Activated B cell treated with CpG ODN at 0.5 μM for 24 hours (primary cell): ENCODE results near the gene ADGRG2. TPM values are rescaled to one million over a fixed set of nuclear protein-coding genes. Genes with fewer than 3 reads are reported as not detected.
"Not testable (repeated sequence)": the region's sequence is repeated elsewhere in the genome, so short reads cannot be mapped to it uniquely, and the experiment has no call there.

Experiments used
- ATAC-seq: fragments of 200-7000 bp; cut with Tn5 transposase; one replicate; pipeline ENCODE4 v1.10.0; 2021; ENCODE audit warnings: low read depth, mild to moderate bottlenecking, moderate library complexity
- CTCF ChIA-PET: fragments of 350-600 bp; sonication (Branson Sonifier 250); formaldehyde crosslinking; loops from one replicate; lab custom pipeline; 2021; ENCODE audit warnings: antibody characterized with exemption; lab: Charles Lee
- POLR2A ChIA-PET: fragments of 350-600 bp; sonication (Branson Sonifier 250); formaldehyde crosslinking; loops from one replicate; lab custom pipeline; 2021; ENCODE audit warnings: antibody characterized with exemption; lab: Charles Lee
- DNase-seq: peaks from one replicate; pipeline ENCODE4 v3.0.0; 2022
- H3K27ac Mint-ChIP-seq: one replicate; pipeline ENCODE4 v1.8.0; 2020; ENCODE audit warnings: mixed read lengths
- H3K27me3 Mint-ChIP-seq: one replicate; pipeline ENCODE4 v1.8.0; 2021; ENCODE audit warnings: mixed read lengths
- H3K36me3 Mint-ChIP-seq: one replicate; pipeline ENCODE4 v1.8.0; 2021; ENCODE audit warnings: low read depth, mixed read lengths
- H3K4me1 Mint-ChIP-seq: one replicate; pipeline ENCODE4 v1.8.0; 2021; ENCODE audit warnings: mixed read lengths
- H3K4me3 Mint-ChIP-seq: one replicate; pipeline ENCODE4 v1.8.0; 2020; ENCODE audit warnings: mild to moderate bottlenecking, mixed read lengths
- H3K9me3 Mint-ChIP-seq: one replicate; pipeline ENCODE4 v1.8.0; 2020; ENCODE audit warnings: mixed read lengths
- CTCF ChIP-seq: fragments of 200-600 bp; IDR thresholded peaks from one replicate; pipeline ENCODE4 v1.8.0; 2022; ENCODE audit warnings: antibody characterized with exemption, mild to moderate bottlenecking
- intact Hi-C: fragments of 100-400 bp; cut with micrococcal nuclease; formaldehyde crosslinking; loops from one replicate; pipeline ENCODE4 v1.15.1; 2024
- total RNA-seq: library from RNA; stranded (reverse); gene quantifications from 2 replicates; pipeline ENCODE4 v1.2.3, GENCODE V29; 2022

ADGRG2 gene
- total RNA-seq, 1 donor from 2014 or later, result not detected

GRCh38 chrX:19030805-19031204, 91.5 kb downstream of the ADGRG2 start:
- TF ChIP-seq CTCF, result no peak
- ATAC-seq (no peak), DNase-seq (no peak)
- H3K36me3 Mint-ChIP-seq, result no peaks in the 10 kb centered on the region
- no peaks in the 10 kb centered on the region for H3K9me3 Mint-ChIP-seq
- H3K4me1 Mint-ChIP-seq, result no peaks in the 10 kb centered on the region
- POLR2A ChIA-PET, result no interaction called here
- H3K27me3 Mint-ChIP-seq, result peaks cover 2% of the 10 kb centered on the region
- H3K4me3 Mint-ChIP-seq, result no peak overlapping the region
- intact Hi-C loops, result no loop called here
- no peak overlapping the region for H3K27ac Mint-ChIP-seq
- CTCF ChIA-PET, result no interaction called here

GRCh38 chrX:19028560-19028959, 93.7 kb downstream of the ADGRG2 start:
- ATAC-seq, result no peak
- ChIA-PET POLR2A (no interaction called here), CTCF (no interaction called here)
- no peak for TF ChIP-seq CTCF
- DNase-seq, result no peak
- Mint-ChIP-seq H3K27me3 (peaks cover 2% of the 10 kb centered on the region), H3K36me3 (no peaks in the 10 kb centered on the region), H3K27ac (no peak overlapping the region), H3K4me1 (no peaks in the 10 kb centered on the region), H3K4me3 (no peak overlapping the region), H3K9me3 (no peaks in the 10 kb centered on the region)
- intact Hi-C loops, result no loop called here

- Mint-ChIP-seq H3K27me3 (no peaks in the 10 kb centered on the region), H3K9me3 (no peaks in the 10 kb centered on the region), H3K4me1 (no peaks in the 10 kb centered on the region), H3K27ac (no peak overlapping the region), H3K36me3 (no peaks in the 10 kb centered on the region), H3K4me3 (no peak overlapping the region)
- CTCF ChIA-PET, result no interaction called here
- no peak for TF ChIP-seq CTCF
- DNase-seq (no peak), ATAC-seq (no peak)
- POLR2A ChIA-PET, result no interaction called here
- intact Hi-C loops, result no loop called here
Observed at GRCh38 chrX:19024366-19024765, 97.9 kb downstream of the ADGRG2 start.

GRCh38 chrX:19019996-19020395, 102.3 kb downstream of the ADGRG2 start:
- POLR2A ChIA-PET, result interaction anchor here (0.6 kb wide), 1 partner anchor 17 kb away, joined by 3 read pairs; no protein-coding TSS in a partner anchor
- H3K9me3 Mint-ChIP-seq, result no peaks in the 10 kb centered on the region
- no peak overlapping the region for H3K4me3 Mint-ChIP-seq
- ATAC-seq (no peak), DNase-seq (no peak)
- H3K36me3 Mint-ChIP-seq, result no peaks in the 10 kb centered on the region
- TF ChIP-seq CTCF, result no peak
- no peak overlapping the region for H3K27ac Mint-ChIP-seq
- H3K27me3 Mint-ChIP-seq, result no peaks in the 10 kb centered on the region
- H3K4me1 Mint-ChIP-seq, result no peaks in the 10 kb centered on the region
- intact Hi-C loops, result no loop called here
- CTCF ChIA-PET, result no interaction called here

GRCh38 chrX:19017271-19017670, 105.0 kb downstream of the ADGRG2 start:
- ChIA-PET CTCF (no interaction called here), POLR2A (no interaction called here)
- no peak overlapping the region for H3K4me3 Mint-ChIP-seq
- H3K27ac Mint-ChIP-seq, result no peak overlapping the region
- TF ChIP-seq CTCF, result no peak
- intact Hi-C loops, result no loop called here
- ATAC-seq (no peak), DNase-seq (no peak)
- H3K9me3 Mint-ChIP-seq, result no peaks in the 10 kb centered on the region
- H3K36me3 Mint-ChIP-seq, result no peaks in the 10 kb centered on the region
- H3K27me3 Mint-ChIP-seq, result no peaks in the 10 kb centered on the region
- no peaks in the 10 kb centered on the region for H3K4me1 Mint-ChIP-seq

- H3K27ac Mint-ChIP-seq, intact Hi-C loops, H3K4me3 Mint-ChIP-seq, CTCF ChIA-PET, H3K9me3 Mint-ChIP-seq, H3K27me3 Mint-ChIP-seq, H3K36me3 Mint-ChIP-seq, DNase-seq, POLR2A ChIA-PET, ATAC-seq, H3K4me1 Mint-ChIP-seq: not testable (repeated sequence)
Observed at GRCh38 chrX:19016614-19017013, 105.7 kb downstream of the ADGRG2 start.
